Colonic mucosa (tissue), 4 donors: Measurements from ENCODE around the gene DLGAP1. TPM values are rescaled to one million over a fixed set of nuclear protein-coding genes. Genes with fewer than 3 reads are reported as not detected.

Source experiments
- DNase-seq: peaks from one replicate; pipeline ENCODE4 v3.0.0-alpha.2; 2020
- H3K27ac ChIP-seq: fragments of 200-600 bp; one replicate; pipeline ENCODE4 v1.8.0; 2021
- H3K27me3 ChIP-seq: fragments of 200-600 bp; one replicate; pipeline ENCODE4 v1.8.0; 2021
- H3K36me3 ChIP-seq: fragments of 200-600 bp; one replicate; pipeline ENCODE4 v1.8.0; 2021
- H3K4me1 ChIP-seq: fragments of 200-600 bp; one replicate; pipeline ENCODE4 v1.8.0; 2021; ENCODE audit warnings: mild to moderate bottlenecking
- H3K4me3 ChIP-seq: fragments of 200-600 bp; one replicate; pipeline ENCODE4 v1.8.0; 2021
- H3K9ac ChIP-seq, 2 donors: one replicate each; pipeline ENCODE4 v1.7.0; 2013; ENCODE audit warnings: control low read depth in 2 of 2, low read depth in 2 of 2, low read length in 2 of 2
- H3K9me3 ChIP-seq: fragments of 200-600 bp; one replicate; pipeline ENCODE4 v1.8.0; 2021
- CTCF ChIP-seq: fragments of 200-600 bp; IDR thresholded peaks from one replicate; pipeline ENCODE4 v1.8.0; 2022; ENCODE audit warnings: antibody characterized with exemption, mild to moderate bottlenecking
- intact Hi-C: fragments of 100-400 bp; cut with DNase I; formaldehyde crosslinking; loops from one replicate; pipeline ENCODE4 v1.14.1; 2022
- total RNA-seq, 2 donors: library from RNA; stranded (reverse); fragmentation: NEBNext Ultra II Directional in 1 of 2; extraction: Animal tissue kit (Norgen Biotek cat#: 25700) in 1 of 2; gene quantifications; one replicate each; pipeline ENCODE4 v1.2.1, GENCODE V29; 2021
- donor health status: healthy.
- donor health status: DM: no; HTN: no; CAD: no.
- donor health status: DM: no; HTN: no; CAD: no.

Gene DLGAP1
- total RNA-seq, 2 donors from 2014 or later: 0.25 to 0.50 TPM

DNA sequence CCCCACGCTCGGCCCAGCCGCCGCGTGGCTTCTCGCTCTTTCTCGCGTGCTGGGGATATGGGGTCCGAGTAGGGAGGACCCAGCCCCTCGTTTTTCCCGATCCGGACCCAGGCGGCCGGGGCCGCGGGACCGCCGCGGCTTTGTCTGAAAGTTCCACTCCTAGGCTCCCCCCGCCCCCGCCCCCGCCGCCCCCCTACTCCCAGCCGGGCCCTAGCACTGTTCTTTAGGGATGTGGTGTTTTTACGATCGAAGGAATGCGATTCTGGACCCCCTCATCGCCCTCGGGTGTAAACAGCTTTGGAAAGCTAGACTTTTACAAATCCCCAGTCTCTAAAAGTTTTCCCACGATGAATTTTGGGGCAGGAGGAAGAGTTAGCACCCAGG, 1004.3 kb downstream of the DLGAP1 start:
- Histone ChIP-seq H3K4me3 (peak overlapping the region; percentile 68), H3K36me3 (no peaks in the 10 kb centered on the region), H3K9ac (peak overlapping the region; percentile 93 to 100), H3K27me3 (no peaks in the 10 kb centered on the region), H3K9me3 (no peaks in the 10 kb centered on the region), H3K4me1 (peaks cover 8% of the 10 kb centered on the region), H3K27ac (peak overlapping the region; percentile 100)
- no peak for TF ChIP-seq CTCF
- intact Hi-C loops: no loop called here
- no peak for DNase-seq

DNA sequence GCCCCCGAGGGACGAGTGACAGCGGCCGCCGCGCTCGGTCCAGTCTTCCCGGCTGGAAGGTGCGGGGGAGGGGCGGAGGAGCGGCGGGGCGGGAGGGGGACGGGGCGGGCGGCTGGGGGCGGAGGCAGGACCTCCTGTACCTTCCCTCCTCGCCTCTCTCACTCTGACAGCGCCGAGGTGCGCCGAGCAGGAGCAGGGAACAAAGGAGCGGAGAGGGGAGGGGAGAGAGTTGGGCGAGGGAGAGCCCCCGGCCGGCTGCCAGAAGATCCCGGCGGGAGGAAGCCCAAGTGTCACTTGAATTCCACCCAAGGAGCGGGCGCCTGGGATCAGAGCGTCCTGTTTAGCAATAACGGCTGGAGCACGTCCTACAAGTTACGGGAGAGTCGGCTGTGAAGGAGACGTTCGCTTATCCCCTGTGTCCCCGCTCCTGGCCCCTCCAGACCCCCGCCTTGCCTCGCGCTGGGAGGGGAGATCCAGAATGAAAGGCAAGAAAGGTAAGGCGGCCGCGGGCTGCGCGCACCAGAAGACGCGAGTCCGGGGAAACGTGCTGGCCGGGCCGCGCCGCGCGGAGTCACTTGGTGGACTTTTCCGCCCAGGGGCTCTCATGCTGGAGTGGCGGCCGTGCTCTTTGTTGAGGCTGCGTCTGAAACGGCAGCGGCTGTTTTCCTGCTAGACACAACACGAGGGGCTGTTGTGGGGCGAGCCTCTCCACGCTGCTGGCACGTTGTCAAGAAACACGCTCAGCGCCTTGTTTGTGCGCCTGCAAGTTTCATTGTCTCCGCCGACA, 1004.9 kb downstream of the DLGAP1 start, which contains the start of gene TGIF1:
Gene TGIF1 (plus strand): TSS at position 161 of the 787 bp plus-strand sequence. CDS start 318 bp downstream, at position 479.
- H3K27ac ChIP-seq: peak within 1 kb of the TSS; percentile 100
- H3K27me3 ChIP-seq: no peaks in the 10 kb centered on the region
- DNase-seq: peak; percentile 92
- no peaks in the 10 kb centered on the region for H3K36me3 ChIP-seq
- peaks cover 8% of the 10 kb centered on the region for H3K4me1 ChIP-seq
- H3K4me3 ChIP-seq: peak within 1 kb of the TSS; percentile 68
- peak within 1 kb of the TSS; percentile 93 to 100 for H3K9ac ChIP-seq
- TF ChIP-seq CTCF: no peak
- H3K9me3 ChIP-seq: no peaks in the 10 kb centered on the region
- intact Hi-C loops: no loop called here

- peaks cover 8% of the 10 kb centered on the region for H3K4me1 ChIP-seq
- no peaks in the 10 kb centered on the region for H3K27me3 ChIP-seq
- H3K27ac ChIP-seq: peak overlapping the region; percentile 100
- TF ChIP-seq CTCF: no peak
- DNase-seq: peak; percentile 84
- H3K9me3 ChIP-seq: no peaks in the 10 kb centered on the region
- no peaks in the 10 kb centered on the region for H3K36me3 ChIP-seq
- intact Hi-C loops: loop anchor here (5.0 kb wide), 2 partner anchors 143 to 218 kb away; no protein-coding TSS in a partner anchor
- peak overlapping the region; percentile 90 to 100 for H3K9ac ChIP-seq
- peak overlapping the region; percentile 68 for H3K4me3 ChIP-seq
Measured at GRCh38 chr18:3449512-3450011, 1005.5 kb downstream of the DLGAP1 start.

- no peak for TF ChIP-seq CTCF
- intact Hi-C loops: loop anchor here (5.0 kb wide), 2 partner anchors 143 to 218 kb away; no protein-coding TSS in a partner anchor
- H3K27ac ChIP-seq: peak overlapping the region; percentile 100
- no peak for DNase-seq
- no peaks in the 10 kb centered on the region for H3K9me3 ChIP-seq
- peak overlapping the region; percentile 68 for H3K4me3 ChIP-seq
- H3K9ac ChIP-seq: peak overlapping the region; percentile 83 to 100
- H3K27me3 ChIP-seq: no peaks in the 10 kb centered on the region
- H3K36me3 ChIP-seq: no peaks in the 10 kb centered on the region
- H3K4me1 ChIP-seq: peaks cover 8% of the 10 kb centered on the region
Measured at GRCh38 chr18:3448838-3449511, 1006.1 kb downstream of the DLGAP1 start.
